ENCODE data around the gene CREBBP.

CREBBP gene

GRCh38 chr16:3792472-3793012 lies 88.0 kb downstream of the CREBBP start:
- DNase-seq = no peak

- DNase-seq = no peak
Measured at GRCh38 chr16:3791701-3792100, 88.8 kb downstream of the CREBBP start.

GRCh38 chr16:3789375-3790099 lies 91.0 kb downstream of the CREBBP start:
- no peak for DNase-seq

GRCh38 chr16:3788711-3789374 lies 91.7 kb downstream of the CREBBP start:
- DNase-seq = no peak

GRCh38 chr16:3787924-3788661 lies 92.4 kb downstream of the CREBBP start:
- no peak for DNase-seq

- no peak for DNase-seq
Measured at GRCh38 chr16:3785413-3785812, 95.1 kb downstream of the CREBBP start.

GRCh38 chr16:3783516-3783915 lies 97.0 kb downstream of the CREBBP start:
- DNase-seq = no peak

- DNase-seq = no peak
Measured at GRCh38 chr16:3782566-3782965, 97.9 kb downstream of the CREBBP start.

GRCh38 chr16:3781421-3781820 lies 99.1 kb downstream of the CREBBP start:
- no peak for DNase-seq

- DNase-seq = peak in 1 of 2 experiments; percentile 0
Measured at GRCh38 chr16:3780570-3780969, 99.9 kb downstream of the CREBBP start.

- DNase-seq = no peak
Measured at GRCh38 chr16:3776316-3776715, 104.2 kb downstream of the CREBBP start.

GRCh38 chr16:3774819-3775218 lies 105.7 kb downstream of the CREBBP start:
- no peak for DNase-seq

GRCh38 chr16:3774156-3774767 lies 106.3 kb downstream of the CREBBP start:
- DNase-seq = no peak

GRCh38 chr16:3773663-3774062 lies 106.8 kb downstream of the CREBBP start:
- DNase-seq = no peak

GRCh38 chr16:3771513-3771912 lies 109.0 kb downstream of the CREBBP start:
- DNase-seq = no peak

GRCh38 chr16:3770530-3770929 lies 110.0 kb downstream of the CREBBP start:
- DNase-seq = no peak

GRCh38 chr16:3769942-3770341 lies 110.6 kb downstream of the CREBBP start:
- DNase-seq = no peak

GRCh38 chr16:3769013-3769412 lies 111.5 kb downstream of the CREBBP start:
- DNase-seq = no peak

- no peak for DNase-seq
Measured at GRCh38 chr16:3767333-3767986, 113.1 kb downstream of the CREBBP start.

- DNase-seq = no peak
Measured at GRCh38 chr16:3766177-3766576, 114.3 kb downstream of the CREBBP start.

GRCh38 chr16:3764409-3764808 lies 116.1 kb downstream of the CREBBP start:
- DNase-seq = no peak

GRCh38 chr16:3762107-3762750 lies 118.3 kb downstream of the CREBBP start:
- no peak for DNase-seq
